ENCODE data around the gene LYST.

GRCh38 chr1:235821361-235821981 lies 45.2 kb downstream of the LYST start:
- TF ChIP-seq CTCF (IDR thresholded peaks at IDR 0.05), result no peak
- no peak for TF ChIP-seq POLR2A (IDR thresholded peaks at IDR 0.05)
- no peak for TF ChIP-seq POLR2AphosphoS5 (IDR thresholded peaks at IDR 0.05)
- no peak for TF ChIP-seq EP300 (IDR thresholded peaks at IDR 0.05; ENCODE audit: low read depth)
